ENCODE data around the gene ART1.

The ART1 gene

DNA sequence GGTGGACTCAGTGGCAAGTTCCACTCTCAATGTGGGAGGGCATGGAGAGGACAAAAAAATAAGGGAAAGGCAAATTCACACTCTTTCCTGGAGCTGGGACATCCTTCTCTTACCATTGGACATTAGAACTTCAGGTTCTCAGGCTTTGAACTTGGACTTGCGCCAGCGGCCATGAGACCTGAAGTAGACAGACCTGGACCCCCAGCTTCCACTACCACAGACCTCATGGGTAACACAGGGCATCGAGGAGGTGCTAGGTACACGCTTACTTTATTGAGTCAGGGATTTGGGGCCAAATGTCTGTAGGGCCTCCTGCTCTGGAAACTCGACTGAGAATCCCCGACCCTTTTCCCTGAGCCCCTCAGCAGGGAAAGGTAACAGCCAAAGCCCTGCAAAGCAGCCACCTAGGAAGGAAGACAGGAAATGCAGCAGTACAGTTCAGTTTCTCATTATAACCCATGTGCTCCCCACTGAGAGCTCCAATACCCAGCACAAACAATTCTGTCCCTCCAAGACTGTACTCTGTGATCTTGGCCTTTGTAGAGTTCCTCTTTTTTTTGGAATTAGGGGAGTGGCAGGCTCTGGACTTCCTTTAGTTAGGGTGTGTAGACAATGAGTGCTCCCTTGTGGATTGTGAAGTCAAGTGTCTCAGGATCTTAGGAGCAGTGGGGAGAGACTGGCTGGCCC lies 20.6 kb downstream of the ART1 start:
- DNase-seq (ENCODE audit: low read depth in 2 of 3, low spot score in 2 of 3), result no peak

DNA sequence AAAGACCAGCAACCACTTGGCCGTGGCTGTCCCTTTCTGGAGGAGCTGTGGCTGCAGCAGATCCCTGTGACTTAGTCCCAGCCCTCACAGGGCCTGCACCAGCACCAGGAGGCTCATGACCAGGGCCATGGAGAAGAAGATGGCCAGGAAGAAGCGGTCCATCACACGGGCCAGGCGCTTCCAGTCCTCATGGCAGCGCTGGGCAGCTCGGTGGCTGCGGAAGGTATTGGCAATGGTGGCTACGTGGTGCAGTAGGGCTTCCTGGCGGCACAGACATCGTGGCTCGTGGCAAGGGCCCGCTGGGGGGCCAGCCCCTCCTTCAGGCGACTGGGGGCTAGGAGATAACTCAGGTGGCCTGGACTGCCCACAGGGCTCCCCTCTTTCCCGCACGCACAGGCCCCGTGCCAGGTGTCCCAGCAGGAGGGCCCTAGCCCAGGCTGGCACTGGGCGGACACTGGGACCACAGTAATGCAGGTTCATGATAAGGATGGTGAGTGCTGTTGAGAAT lies 21.1 kb downstream of the ART1 start:
- DNase-seq (ENCODE audit: low read depth in 2 of 3, low spot score in 2 of 3), result no peak

DNA sequence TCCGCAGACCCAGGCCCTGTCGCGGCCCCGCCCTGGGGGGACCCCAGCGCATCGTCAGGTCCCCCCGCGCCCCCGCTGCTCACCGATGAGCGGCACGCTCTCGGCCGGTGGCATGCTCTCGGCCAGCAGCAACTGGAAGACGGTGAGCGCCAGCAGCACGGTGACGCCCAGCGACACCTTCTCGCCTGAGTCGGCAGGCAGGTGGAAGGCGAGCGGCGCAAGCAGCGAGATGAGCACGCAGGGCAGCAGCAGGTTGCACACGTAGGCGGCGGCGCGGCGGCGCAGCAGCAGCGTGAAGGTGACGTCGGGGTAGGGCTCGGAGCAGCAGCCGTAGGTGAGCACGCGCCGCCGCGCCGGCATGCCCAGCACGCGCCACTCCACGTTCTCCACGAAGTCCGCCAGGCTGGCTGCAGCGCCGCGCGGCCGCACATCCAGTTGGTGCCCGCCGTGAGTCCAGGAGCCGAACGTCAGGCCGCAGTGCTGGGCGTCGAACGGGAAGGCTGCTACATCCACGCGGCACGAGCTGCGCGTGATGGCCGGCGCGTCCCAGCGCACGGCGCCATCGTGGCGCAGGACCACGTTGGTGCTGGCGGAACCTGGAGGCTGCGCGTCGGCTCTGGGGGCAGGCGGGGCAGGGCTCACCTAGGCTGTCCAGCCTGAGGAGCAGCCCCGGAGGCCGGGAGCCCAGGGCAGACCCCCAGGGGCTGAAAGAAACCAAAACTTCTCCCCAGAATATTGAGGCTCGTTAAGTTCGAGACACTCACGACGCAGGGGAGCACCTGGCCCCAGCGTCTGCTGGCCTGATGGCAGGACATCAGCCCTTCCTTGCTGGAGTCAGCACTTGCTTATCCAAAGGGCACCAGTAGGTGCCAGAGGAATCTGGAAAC lies 22.5 kb downstream of the ART1 start:
- no peak for DNase-seq (ENCODE audit: low read depth in 2 of 3, low spot score in 2 of 3)

DNA sequence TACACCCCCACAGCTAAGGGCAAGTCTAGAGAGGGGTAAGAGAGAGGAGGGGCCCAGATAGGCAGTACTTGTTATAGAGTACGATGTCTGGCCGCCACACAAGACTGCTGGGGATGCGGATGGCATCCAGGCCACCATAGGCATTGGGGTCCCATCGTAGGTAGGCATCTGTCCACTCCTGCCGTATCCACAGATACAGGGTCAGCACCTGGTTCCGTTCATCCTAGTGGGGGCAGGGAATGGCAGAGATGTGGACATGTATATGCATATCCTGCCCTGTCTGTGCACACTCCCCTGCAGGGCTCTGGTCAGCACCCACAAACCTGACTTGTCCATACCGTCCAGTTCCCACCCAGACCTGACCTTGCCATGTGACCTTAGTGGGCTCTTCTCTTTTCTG lies 24.2 kb downstream of the ART1 start:
- DNase-seq (ENCODE audit: low read depth in 2 of 3, low spot score in 2 of 3), result no peak

DNA sequence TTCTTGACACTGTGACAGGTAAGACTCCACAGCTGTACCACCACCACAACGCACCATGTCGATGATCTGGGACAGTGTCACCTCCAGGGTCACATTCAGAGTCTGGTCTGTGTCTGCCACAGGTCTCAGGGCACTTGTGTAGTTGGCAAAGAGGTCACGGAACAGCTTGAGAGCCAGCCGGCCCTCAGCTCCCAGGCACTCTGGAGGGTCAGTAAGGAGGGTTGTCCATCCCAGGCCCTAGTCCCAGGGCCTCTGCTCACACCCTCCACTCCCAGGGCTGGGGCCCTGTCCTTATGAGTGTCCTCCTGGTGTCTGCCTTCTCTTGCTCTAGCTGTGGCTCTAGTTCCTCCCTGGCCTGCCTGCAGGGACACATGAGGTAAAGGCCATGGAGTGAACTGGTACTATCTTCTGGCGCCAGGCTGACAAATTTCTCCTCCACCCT lies 24.8 kb downstream of the ART1 start:
- DNase-seq (ENCODE audit: low read depth in 2 of 3, low spot score in 2 of 3), result no peak

DNA sequence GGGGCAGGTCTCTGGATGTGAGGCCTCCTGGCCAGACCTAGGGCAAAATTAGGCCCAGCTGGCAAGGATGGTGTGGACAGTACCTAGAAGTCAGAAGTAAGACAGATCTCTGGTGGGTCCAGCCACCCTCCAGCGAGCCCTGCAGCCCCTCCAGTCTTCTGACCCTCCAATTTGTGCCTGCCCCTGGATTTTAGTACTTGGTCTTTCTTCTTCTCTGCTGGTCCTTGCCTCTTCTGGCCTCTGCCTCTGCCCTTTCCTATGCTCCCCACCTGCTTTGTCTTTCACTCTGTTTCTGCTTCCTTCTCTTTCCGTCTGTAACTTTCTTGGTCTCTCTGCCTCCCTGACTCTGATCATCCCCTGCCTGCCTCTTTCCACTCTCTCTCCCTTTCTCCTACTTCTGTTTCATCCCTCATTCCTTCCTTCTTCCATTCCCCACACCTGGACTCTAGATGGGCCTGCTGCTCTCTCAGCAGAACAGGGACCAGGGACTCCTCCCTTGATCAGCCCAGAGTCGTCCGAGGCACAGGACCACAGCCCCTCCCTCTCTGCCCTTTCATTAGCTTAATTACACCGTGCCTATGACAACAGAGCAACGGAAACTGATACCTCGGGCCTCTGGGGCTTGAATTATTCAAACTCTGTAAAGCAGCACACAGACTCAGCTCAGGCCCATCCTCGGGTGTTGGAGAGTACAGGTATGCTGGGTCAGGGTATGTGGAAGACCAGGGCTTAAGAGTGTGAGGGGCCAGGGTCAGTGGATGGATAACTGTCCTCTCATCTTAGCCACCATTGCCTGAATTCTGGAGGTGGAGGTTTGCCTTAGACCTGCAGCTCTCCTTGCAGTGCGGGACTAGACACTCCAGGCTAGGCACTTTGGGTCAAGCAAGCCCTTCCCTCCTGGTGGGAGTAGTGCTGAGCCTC lies 26.7 kb downstream of the ART1 start, which contains the start of gene CHRNA10:
TSS of gene CHRNA10 (minus strand) at position 51 of the 921 bp plus-strand sequence. CDS start 72 bp downstream, outside the sequence.
- no peak for DNase-seq (ENCODE audit: low read depth in 2 of 3, low spot score in 2 of 3)

DNA sequence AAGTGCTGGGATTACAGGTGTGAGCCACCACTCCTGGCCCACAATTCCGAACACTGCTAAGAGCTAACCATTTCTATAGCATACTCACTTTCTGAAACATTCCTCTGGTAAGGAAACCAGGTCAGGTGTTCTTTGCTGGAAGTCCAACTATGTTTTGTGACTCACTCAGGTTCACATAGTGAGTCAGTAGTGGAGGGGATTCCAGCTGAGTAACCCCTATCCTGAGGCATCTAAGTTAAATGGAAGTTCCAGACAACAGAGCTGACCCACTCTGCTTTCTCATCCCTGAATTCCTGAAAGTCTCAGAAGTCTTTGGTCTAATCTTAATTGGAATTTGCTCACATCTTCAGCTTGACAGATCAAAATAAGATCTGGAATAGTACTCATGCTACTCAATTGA lies 29.3 kb downstream of the ART1 start:
- no peak for DNase-seq (ENCODE audit: low read depth in 2 of 3, low spot score in 2 of 3)

DNA sequence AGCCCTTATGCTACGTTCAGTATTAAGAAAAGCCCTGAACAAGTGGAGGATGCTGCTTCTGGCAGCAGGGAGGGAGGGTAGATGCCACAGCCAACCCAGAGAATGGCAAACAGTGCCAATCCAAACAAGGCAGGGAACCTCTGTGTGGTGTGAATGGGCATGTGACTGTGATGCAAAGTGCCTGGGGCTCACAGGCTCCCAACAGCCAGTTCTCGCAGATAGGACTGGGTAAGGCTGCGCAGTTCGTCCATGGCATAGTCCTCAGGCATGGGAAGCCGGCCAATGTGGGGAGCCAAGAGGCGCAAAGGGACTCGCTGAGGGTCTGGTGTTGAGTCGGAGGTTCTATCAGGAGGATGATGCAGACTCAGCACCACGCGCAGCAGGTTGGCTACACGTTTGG lies 31.0 kb downstream of the ART1 start:
- DNase-seq (ENCODE audit: low read depth in 2 of 3, low spot score in 2 of 3), result no peak

DNA sequence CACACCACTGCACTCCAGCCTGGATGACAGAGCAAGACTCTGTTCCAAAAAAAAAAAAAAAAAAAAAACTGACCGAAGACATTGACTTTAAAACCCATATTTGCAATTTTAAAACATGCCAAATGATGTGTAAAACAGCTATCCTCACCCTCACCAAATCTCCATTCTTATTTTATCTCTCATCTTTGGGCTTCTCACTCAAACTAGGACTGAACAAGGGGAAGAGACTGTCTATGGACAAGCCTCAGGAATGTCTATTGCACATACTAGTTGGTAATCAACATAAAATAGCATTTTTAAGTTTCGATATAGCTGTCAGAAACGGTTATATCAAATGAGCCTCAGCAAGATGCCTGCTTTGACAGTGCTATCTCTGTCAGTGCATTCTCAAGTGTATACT lies 34.1 kb downstream of the ART1 start:
- no peak for DNase-seq (ENCODE audit: low read depth in 2 of 3, low spot score in 2 of 3)

DNA sequence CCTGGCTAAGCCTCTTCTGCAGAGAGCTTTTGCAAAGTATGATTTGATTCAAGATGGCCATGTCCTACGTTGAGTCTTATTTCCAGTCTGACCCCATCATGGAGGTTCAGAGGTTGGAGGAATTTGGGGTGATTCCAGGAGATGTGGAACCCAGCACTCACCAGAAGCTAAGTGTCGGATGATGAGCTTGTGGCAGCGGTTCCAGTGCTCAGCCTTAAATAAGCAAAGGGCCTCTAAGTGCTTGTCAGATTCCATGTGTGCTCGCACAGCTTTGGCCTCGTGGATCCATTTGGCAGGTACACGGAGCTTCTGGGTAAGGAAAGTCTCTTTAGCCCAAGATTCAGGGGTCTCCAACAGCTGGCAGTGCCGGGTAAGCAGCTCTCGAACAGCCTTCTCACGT lies 38.1 kb downstream of the ART1 start:
- DNase-seq (ENCODE audit: low read depth in 2 of 3, low spot score in 2 of 3), result no peak

DNA sequence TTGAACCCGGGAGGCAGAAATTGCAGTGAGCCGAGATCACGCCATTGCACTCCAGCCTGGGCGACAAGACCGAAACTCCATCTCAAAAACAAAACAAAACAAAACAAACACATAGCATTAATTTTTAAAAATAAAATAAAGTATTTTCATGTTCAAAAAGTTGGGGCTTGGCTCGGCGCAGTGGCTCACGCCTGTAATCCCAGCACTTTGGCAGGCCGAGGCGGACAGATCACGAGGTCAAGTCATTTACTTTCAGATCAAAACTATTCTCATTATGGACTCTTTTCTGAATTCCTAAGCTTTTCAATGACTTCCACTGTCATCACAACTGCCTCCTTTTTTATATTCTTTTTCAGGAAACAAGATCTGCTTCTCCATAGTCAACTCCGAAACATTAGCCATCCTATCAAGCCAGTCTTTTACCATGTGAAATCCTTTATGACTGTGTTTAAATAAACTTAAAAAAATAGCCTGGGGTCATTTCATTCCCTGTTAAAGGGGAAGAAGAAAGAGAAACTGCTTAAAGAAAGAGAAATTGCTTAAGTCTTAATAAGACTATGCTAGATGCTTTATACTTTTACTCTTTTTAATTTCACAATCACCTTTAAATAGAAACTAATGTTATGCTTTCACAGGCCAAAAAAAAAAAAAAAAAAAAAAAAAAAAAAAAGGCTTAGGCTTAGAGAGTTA lies 39.3 kb downstream of the ART1 start:
- no peak for DNase-seq (ENCODE audit: low read depth in 2 of 3, low spot score in 2 of 3)

DNA sequence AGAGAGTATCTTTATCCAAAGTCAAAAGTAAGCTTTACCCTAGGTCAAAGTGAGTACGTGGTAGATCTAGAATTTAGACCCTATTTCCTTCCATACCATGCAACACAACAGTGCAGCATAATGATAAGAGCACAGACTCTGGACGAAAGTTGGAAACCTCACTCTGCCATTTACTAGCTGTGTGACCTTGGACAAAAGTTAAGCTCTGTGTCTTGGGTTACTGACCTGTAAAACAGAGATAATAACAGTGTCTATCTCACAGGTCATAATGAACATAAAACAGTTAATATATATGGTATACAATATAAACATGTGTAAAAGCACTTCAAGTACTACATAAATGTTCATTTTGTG lies 39.9 kb downstream of the ART1 start:
- DNase-seq (ENCODE audit: low read depth in 2 of 3, low spot score in 2 of 3), result no peak

DNA sequence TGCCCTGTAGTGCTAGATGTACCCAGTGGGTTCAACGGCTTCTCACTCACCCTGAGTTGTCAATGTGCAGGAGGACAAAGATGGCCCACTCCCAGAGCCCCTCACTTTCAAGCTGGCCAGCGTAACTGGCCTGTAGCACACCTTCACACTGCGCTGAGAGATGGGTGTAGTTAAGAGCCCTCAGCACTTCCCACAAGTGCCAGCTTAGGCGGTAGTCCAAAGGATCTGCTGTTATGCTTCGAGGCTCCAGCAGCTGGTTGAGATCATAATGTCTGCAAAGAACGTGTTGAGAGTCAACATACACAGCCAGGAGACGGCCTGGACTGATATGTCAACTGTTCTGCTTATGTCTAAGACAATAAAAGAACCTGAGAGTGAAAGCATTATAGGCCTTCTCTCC lies 41.0 kb downstream of the ART1 start:
- DNase-seq (ENCODE audit: low read depth in 2 of 3, low spot score in 2 of 3), result no peak

DNA sequence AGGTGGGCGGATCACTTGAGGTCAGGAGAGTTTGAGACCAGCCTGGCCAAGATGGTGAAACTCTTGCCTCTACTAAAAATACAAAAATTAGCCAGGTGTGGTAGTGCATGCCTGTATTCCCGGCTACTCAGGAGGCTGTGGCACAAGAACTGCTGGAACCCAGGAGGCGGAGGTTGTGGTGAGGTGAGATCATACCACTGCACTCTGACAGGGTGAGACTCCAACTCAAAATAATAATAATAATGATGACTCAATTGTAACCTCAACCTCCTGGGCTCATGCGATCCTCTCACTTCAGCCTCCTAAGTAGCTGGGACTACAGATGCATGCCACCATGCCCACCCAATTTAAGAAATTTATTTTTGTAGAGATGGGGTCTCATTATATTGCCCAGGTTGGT lies 41.8 kb downstream of the ART1 start:
- no peak for DNase-seq (ENCODE audit: low read depth in 2 of 3, low spot score in 2 of 3)

DNA sequence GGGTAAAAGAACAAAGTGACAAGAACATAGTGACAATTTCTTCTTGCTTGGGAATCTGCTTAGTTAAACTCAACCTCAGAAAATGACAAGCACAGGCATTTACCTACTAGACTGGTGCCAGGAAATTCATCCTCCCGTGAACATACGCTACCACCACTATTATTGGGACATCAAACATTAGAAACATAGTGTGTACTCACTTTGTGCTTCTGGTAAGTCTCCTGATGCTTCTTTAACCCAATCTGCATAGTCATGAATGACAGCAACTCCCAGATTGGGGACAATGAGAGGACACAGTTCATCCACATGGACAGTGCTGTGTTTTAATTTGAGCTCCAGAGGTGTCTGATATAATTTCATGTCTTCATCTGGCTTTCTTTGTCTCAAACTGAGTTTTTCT lies 55.5 kb downstream of the ART1 start:
- DNase-seq (ENCODE audit: low read depth in 2 of 3, low spot score in 2 of 3), result no peak

DNA sequence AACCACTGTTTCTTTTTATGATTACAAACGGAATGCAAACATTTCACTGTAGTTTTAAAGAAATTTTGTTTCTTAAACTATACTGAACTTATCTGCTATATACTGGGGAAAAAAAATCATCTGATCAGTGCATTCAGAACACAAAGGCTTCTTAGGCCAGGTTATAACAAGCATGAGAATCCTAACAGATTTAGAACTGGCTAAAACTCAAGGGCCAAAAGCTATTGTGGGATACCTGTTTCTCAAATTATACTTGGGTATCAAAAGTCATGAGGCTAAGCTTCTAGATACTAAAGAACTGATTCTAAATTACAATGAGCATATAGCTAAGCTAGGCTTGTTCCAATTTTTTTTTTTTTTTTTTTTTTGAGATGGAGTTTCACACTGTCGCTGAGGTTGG lies 56.0 kb downstream of the ART1 start:
- DNase-seq (ENCODE audit: low read depth in 2 of 3, low spot score in 2 of 3), result no peak

DNA sequence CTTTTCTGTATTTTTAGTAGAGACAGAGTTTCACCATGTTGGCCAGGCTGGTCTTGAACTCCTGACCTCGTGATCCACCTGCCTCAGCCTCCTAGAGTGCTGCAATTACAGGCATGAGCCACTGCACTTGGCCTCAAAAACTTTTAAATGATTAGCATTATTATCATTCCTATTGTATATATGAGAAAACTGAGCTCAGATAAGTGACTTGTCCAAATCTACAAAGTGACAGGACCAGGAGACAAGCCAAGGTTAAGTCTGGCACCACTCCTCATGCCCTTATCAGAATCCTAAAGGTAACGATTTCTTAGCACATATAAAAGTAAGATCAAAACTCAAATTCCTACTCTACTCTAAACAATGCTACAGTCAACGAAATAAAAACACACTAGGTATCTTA lies 58.5 kb downstream of the ART1 start:
- DNase-seq (ENCODE audit: low read depth in 2 of 3, low spot score in 2 of 3), result no peak

DNA sequence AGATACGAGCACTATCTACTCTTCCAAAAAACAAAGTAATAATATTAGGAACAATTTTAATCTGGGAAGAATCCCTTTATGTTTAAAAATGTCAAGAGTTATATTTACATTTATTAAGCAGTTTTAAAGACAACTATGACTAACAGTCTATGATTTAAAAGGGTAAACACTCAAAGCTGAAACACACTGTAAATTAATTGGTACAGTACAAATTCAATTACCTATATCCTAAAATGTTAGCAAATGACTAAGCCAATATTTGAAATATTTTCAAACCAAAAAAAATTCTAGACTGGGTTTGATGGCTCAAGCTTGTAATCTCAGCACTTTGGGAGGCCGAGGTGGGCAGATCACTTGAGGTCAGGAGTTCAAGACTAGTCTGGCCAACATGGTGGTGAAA lies 62.2 kb downstream of the ART1 start:
- no peak for DNase-seq (ENCODE audit: low read depth in 2 of 3, low spot score in 2 of 3)

DNA sequence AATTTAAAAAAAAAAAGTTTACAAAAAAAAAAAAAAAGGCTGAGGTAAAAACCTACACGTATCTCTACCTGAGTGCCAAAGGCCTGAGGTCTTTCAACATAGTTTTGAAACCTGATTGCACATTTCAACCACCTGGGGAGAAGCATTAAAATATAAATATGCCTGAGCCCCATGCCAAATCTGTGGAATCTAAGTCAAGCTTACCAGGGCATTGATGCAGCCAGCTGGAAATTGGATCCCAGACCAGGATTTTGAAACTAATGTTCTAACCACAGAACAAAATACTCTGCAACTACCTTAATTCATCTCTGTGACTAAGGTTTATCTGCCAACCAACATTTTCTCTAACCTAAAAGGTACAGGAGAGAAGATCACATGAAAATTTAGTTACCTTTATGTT lies 65.0 kb downstream of the ART1 start:
- no peak for DNase-seq (ENCODE audit: low read depth in 2 of 3, low spot score in 2 of 3)

DNA sequence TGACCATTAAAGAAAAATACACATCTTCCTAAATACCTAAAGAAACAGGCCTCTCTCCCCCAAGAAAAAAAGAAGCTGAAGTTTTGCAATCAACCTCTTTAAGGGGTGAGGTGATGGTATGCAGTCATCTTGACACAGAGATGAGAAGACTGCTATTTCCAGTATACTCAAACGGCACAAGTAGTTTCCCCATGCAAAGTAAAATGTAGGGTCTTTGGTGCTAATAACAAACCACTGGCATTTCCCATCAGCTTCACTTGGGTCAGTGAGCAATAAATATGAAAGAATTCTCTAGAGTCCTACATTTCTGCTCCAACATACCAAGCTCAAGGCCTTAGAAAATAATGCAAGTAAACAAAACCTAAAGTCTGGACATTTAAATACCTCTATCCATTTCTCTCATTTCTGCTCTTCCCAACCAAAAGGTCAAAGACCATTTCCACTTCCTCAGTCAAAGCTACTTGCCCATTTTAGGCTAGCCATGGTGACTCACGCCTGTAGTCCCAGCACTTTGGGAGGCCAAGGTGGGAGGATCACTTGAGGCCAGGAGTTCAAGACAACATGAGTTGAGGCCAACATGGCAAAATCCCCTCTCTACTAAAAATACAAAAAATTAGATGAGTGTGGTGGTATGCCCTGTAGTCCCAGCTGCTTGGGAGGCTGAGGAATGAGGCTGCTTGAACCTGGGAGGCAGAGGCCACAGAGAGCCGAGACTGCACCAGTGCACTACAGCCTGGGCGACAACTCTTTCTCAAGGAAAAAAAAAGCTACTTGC lies 65.7 kb downstream of the ART1 start:
- no peak for DNase-seq (ENCODE audit: low read depth in 2 of 3, low spot score in 2 of 3)
